Heart right ventricle (tissue), 16 donors: ENCODE measurements around the gene FRY. TPM values are rescaled to one million over a fixed set of nuclear protein-coding genes. Genes with fewer than 3 reads are reported as not detected.

Experiments
- ATAC-seq, 8 donors: fragments of 200-7000 bp; cut with Tn5 transposase; one replicate each; pipeline ENCODE4 v1.9.1; 2020; ENCODE audit warnings: mild to moderate bottlenecking in 8 of 8, moderate library complexity in 8 of 8, moderate number of reproducible peaks in 1 of 8
- DNase-seq, 2 donors: peaks; one replicate each; pipeline ENCODE4 v3.0.0-alpha.2; 2020
- H3K27ac ChIP-seq, 10 donors: fragments of 200-600 bp; sonication (generic) in 2 of 10; one replicate each; pipeline versions ENCODE4 v1.5.0 to v1.8.0; 2020 to 2022; ENCODE audit warnings: mild to moderate bottlenecking in 3 of 10
- H3K27me3 ChIP-seq, 7 donors: fragments of 200-600 bp; one replicate each; pipeline ENCODE4 v1.8.0; 2021 to 2022; ENCODE audit warnings: mild to moderate bottlenecking in 2 of 7
- H3K36me3 ChIP-seq, 9 donors: fragments of 200-600 bp; sonication (generic) in 1 of 9; one replicate each; pipeline versions ENCODE4 v1.5.0 to v1.8.0; 2020 to 2022; ENCODE audit warnings: mild to moderate bottlenecking in 2 of 9
- H3K4me1 ChIP-seq, 9 donors: fragments of 200-600 bp; sonication (generic) in 1 of 9; one replicate each; pipeline versions ENCODE4 v1.5.0 to v1.8.0; 2020 to 2022; ENCODE audit warnings: mild to moderate bottlenecking in 4 of 9
- H3K4me3 ChIP-seq, 10 donors: fragments of 200-600 bp; sonication (generic) in 2 of 10; one replicate each; pipeline versions ENCODE4 v1.5.0 to v1.8.0; 2020 to 2022; ENCODE audit warnings: mild to moderate bottlenecking in 7 of 10, moderate library complexity in 2 of 10
- H3K9me3 ChIP-seq, 11 donors: fragments of 200-600 bp in 10 of 11; sonication (generic) in 2 of 11; one replicate each; pipeline versions ENCODE4 v1.5.0 to v1.8.0; 2013 to 2022; ENCODE audit warnings: mild to moderate bottlenecking in 2 of 11, control low read depth in 1 of 11, moderate library complexity in 1 of 11
- CTCF ChIP-seq, 9 donors: fragments of 200-600 bp; sonication (generic) in 2 of 9; IDR thresholded peaks; one replicate each; pipeline versions ENCODE4 v1.5.0 to v1.8.0; 2021 to 2022; ENCODE audit warnings: antibody characterized with exemption in 9 of 9, mild to moderate bottlenecking in 5 of 9, moderate library complexity in 1 of 9
- WGBS, 2 donors: extraction: QIAGEN DNeasy Blood & Tissue Kit; methylation state at CpG; one replicate each; pipeline ENCODE4 v1.1.7; 2013; ENCODE audit warnings: inconsistent platforms in 1 of 2; 5-methylcytosine and 5-hydroxymethylcytosine counted together
- intact Hi-C, 10 donors: fragments of 100-400 bp; cut with DNase I; formaldehyde crosslinking; loops; one replicate each; pipeline versions ENCODE4 v1.11.1 to v1.14.2; 2022
- polyA plus RNA-seq, 2 donors: library from polyadenylated mRNA; stranded (reverse); fragments of 200-250 nt; gene quantifications; one replicate each; pipeline ENCODE4 v1.2.3, GENCODE V29; 2013
- total RNA-seq, 10 donors: library from RNA; stranded (reverse); fragmentation: NEBNext Ultra II Directional in 3 of 10; extraction: Animal tissue kit (Norgen Biotek cat#: 25700) in 3 of 10; gene quantifications; one replicate each; pipeline versions ENCODE4 v1.2.1 to v1.2.4, GENCODE V29; 2021 to 2023
- donor health status: Arrhythmogenic right ventricular cardiomyopathy.
- donor health status: ischemic (EF 13 %, LVEDD 7.1; RV severe dilation, severe dysfunction).
- donor health status: healthy with polysubstance abuse.
- donor health status: DM: no; HTN: yes; CAD: no.
- donor health status: DM: no; HTN: no; CAD: no.
- donor health status: ischemic (EF 25% LVEDD 6.9; RV normal size, moderate dysfunction).
- donor health status: ischemic (EF 25% LVEDD 5.7; RV mildly dilated, moderate dysfunction).
- donor health status: healthy.
- donor health status: DM: yes; HTN: yes; CAD: no.
- donor health status: Ischemic cardiomyopathy.
- donor health status: ischemic (EF 35%, LVEDD 5.7; RV mildly dilated, moderate dysfunction).
- donor health status: nonischemic (EF 11% LVEDD 7.7; RV severe dilation, severe dysfunction).
- donor health status: DM: yes; HTN: yes; CAD: no.
- donor health status: PGD.
- donor health status: ischemic (EF 29% LVEDD 5.4; RV normal size, mild dysfunction).
- donor health status: nonischemic (EF 23%, LVEDD 6.1; RV moderate dilation, normal function).

FRY gene
- total and polyA plus RNA-seq, 12 donors = 24.9 to 268 (median 207) TPM

GRCh38 chr13:32147193-32147592, 115.6 kb downstream of the FRY start:
- no peaks in the 10 kb centered on the region for H3K9me3 ChIP-seq
- no peak overlapping the region for H3K4me3 ChIP-seq
- peaks cover 0 to 46% (median 6%) of the 10 kb centered on the region in 9 donors for H3K36me3 ChIP-seq
- ATAC-seq (no peak), DNase-seq (no peak)
- WGBS, 2 donors = 86 to 95% methylated on average over 2 of the region's 2 CpGs
- intact Hi-C loops = no loop called here
- H3K27me3 ChIP-seq = no peaks in the 10 kb centered on the region
- peak overlapping the region in 1 of 10 donors; percentile 59 for H3K27ac ChIP-seq
- TF ChIP-seq CTCF (IDR thresholded peaks at IDR 0.05) = no peak
- peaks cover 0 to 46% (median 23%) of the 10 kb centered on the region in 9 donors for H3K4me1 ChIP-seq

GRCh38 chr13:32147976-32148375, 116.4 kb downstream of the FRY start:
- no peaks in the 10 kb centered on the region for H3K27me3 ChIP-seq
- WGBS, 2 donors = 60% methylated on average over 4 of the region's 4 CpGs
- peaks cover 0 to 46% (median 6%) of the 10 kb centered on the region in 9 donors for H3K36me3 ChIP-seq
- peak overlapping the region in 7 of 10 donors; percentile 12 to 59 (median 23) for H3K27ac ChIP-seq
- no peaks in the 10 kb centered on the region for H3K9me3 ChIP-seq
- H3K4me3 ChIP-seq = no peak overlapping the region
- DNase-seq (no peak), ATAC-seq (no peak)
- H3K4me1 ChIP-seq = peaks cover 0 to 42% (median 23%) of the 10 kb centered on the region in 9 donors
- intact Hi-C loops = no loop called here
- no peak for TF ChIP-seq CTCF (IDR thresholded peaks at IDR 0.05)

- WGBS, 2 donors = 36 to 55% methylated on average over 1 of the region's 1 CpG
- H3K9me3 ChIP-seq = no peaks in the 10 kb centered on the region
- peaks cover 0 to 46% (median 21%) of the 10 kb centered on the region in 9 donors for H3K4me1 ChIP-seq
- H3K4me3 ChIP-seq = no peak overlapping the region
- H3K36me3 ChIP-seq = peaks cover 0 to 47% (median 6%) of the 10 kb centered on the region in 9 donors
- no peak for TF ChIP-seq CTCF (IDR thresholded peaks at IDR 0.05)
- ATAC-seq (peak; percentile 52 to 82 (median 76)), DNase-seq (peak in 1 of 2 donors; percentile 61)
- H3K27ac ChIP-seq = peak overlapping the region; percentile 41 to 89 (median 79)
- intact Hi-C loops = loop anchor here in 1 of 10 donors (5.0 kb wide), 1 partner anchor 33 kb away; no protein-coding TSS in a partner anchor
- no peaks in the 10 kb centered on the region for H3K27me3 ChIP-seq
These were observed 118.7 kb downstream of the FRY start for GRCh38 chr13:32150239-32150638.

DNA sequence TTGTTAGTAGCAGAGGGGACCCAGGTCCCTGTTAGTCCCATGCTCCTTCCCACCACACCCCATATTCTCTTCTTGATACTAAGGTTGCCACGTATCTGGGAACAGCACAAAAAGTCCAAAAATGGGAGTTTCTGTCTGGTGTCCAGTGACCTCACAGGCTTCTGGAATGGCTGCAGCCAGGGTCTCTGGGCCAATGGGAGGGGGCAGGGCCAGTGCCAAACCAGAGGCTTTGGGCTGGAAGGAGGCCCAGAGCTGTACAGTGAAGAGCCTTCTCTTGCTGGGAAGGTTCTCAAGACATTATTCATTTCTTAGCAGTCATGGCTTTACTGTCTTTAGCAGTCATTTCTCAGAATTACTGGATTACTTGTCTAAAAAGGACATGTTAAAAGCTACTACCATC, 119.2 kb downstream of the FRY start:
- H3K4me1 ChIP-seq = peaks cover 0 to 46% (median 21%) of the 10 kb centered on the region in 9 donors
- 0 to 22% methylated on average over 1 of the region's 1 CpG for WGBS, 2 donors
- H3K4me3 ChIP-seq = no peak overlapping the region

More for the DNA sequence above, 119.2 kb downstream of the FRY start:
- no peak for TF ChIP-seq CTCF (IDR thresholded peaks at IDR 0.05)
- no peaks in the 10 kb centered on the region for H3K27me3 ChIP-seq
- ATAC-seq (peak; percentile 89 to 96 (median 93)), DNase-seq (peak; percentile 73 to 78)
- H3K36me3 ChIP-seq = peaks cover 0 to 51% (median 6%) of the 10 kb centered on the region in 9 donors
- H3K27ac ChIP-seq = peak overlapping the region; percentile 41 to 89 (median 79)
- H3K9me3 ChIP-seq = no peaks in the 10 kb centered on the region
- intact Hi-C loops = loop anchor here in 1 of 10 donors (5.0 kb wide), 1 partner anchor 33 kb away; no protein-coding TSS in a partner anchor
